Measurements from ENCODE around the gene FILIP1L. TPM values are rescaled to one million over a fixed set of nuclear protein-coding genes. Genes with fewer than 3 reads are reported as not detected.

The FILIP1L gene
- total and polyA plus RNA-seq, 2 of the 13 experiments (the other 11 are each of a cell fraction or from before 2014, with no cell fraction given), result 8.1 to 187 TPM

DNA sequence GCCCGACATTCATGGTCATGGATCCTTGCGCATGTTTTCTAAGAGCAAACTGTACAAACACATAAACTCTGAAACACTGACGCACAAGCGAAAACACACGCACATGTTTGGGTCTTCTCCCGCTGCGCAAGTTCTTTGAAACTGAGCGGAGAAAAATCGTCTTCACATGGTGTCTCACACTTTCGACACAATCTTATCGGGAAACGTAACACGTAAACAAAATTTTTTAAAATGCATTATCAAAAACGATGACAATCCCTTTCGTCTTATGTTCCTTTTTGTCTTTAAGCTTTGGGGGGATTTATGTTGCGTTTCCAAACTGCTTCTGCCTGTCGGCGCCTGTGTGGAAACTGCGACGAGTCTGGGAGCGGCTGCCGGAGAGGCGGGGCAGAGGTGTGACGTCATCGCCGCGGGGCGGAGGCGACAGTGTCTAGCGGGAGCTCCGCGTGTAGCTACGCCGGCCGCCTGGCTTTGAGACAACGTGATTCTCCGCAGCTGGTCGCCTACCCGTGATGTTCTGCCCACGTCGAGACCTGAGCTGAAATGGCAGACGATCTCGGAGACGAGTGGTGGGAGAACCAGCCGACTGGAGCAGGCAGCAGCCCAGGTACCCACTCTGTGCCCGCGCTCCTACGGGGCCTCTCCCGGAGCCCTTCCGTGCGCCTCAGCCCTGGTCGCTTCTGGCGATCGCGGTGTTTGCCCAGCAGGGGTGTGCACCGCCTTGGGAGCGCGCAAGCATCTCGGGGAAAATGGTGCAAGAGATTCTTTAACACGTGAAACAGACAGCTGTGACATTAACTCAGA lies 296.7 kb downstream of the FILIP1L start, which contains the start of gene CMSS1 (continued):
- TF ChIP-seq MXI1 (IDR thresholded peaks at IDR 0.05; ENCODE audit: borderline replicate concordance, low read depth, low read length) (peak; percentile 87; the same call in 2 of the 3 replicates), NR1H2 (CRISPR knock-in tag; IDR thresholded peaks at IDR 0.05; ENCODE audit: borderline replicate concordance, low read depth) (no peak), ZSCAN12 (CRISPR knock-in tag; IDR thresholded peaks at IDR 0.05) (no peak), SOX5 (CRISPR knock-in tag; IDR thresholded peaks at IDR 0.05; ENCODE audit: borderline replicate concordance) (no peak), ZZZ3 (CRISPR knock-in tag; IDR thresholded peaks at IDR 0.05; ENCODE audit: borderline replicate concordance) (peak; percentile 79; the same call in 1 of the 2 replicates), ZNF441 (CRISPR knock-in tag; IDR thresholded peaks at IDR 0.05; ENCODE audit: borderline replicate concordance) (peak; percentile 84), GTF2F1 (IDR thresholded peaks at IDR 0.05; ENCODE audit: low read length) (no peak), GATAD2A (CRISPR knock-in tag; IDR thresholded peaks at IDR 0.05) (peak; percentile 38), ZFP1 (CRISPR knock-in tag; IDR thresholded peaks at IDR 0.05) (no peak), ZNF652 (CRISPR knock-in tag; IDR thresholded peaks at IDR 0.05; ENCODE audit: borderline replicate concordance, low read depth) (peak; percentile 29; the same call in 1 of the 2 replicates), KAT8 (CRISPR knock-in tag; IDR thresholded peaks at IDR 0.05) (peak; percentile 95), PHB2 (IDR thresholded peaks at IDR 0.05; ENCODE audit: partially characterized antibody) (no peak)
- TF ChIP-seq, protein P1, sequence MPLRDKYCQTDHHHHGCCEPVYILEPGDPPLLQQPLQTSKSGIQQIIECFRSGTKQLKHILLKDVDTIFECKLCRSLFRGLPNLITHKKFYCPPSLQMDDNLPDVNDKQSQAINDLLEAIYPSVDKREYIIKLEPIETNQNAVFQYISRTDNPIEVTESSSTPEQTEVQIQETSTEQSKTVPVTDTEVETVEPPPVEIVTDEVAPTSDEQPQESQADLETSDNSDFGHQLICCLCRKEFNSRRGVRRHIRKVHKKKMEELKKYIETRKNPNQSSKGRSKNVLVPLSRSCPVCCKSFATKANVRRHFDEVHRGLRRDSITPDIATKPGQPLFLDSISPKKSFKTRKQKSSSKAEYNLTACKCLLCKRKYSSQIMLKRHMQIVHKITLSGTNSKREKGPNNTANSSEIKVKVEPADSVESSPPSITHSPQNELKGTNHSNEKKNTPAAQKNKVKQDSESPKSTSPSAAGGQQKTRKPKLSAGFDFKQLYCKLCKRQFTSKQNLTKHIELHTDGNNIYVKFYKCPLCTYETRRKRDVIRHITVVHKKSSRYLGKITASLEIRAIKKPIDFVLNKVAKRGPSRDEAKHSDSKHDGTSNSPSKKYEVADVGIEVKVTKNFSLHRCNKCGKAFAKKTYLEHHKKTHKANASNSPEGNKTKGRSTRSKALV (CRISPR knock-in tag; IDR thresholded peaks at IDR 0.05), result 0 out of 2 replicates have a peak, but pooled peaks have one; percentile 32
- TF ChIP-seq, protein P2, sequence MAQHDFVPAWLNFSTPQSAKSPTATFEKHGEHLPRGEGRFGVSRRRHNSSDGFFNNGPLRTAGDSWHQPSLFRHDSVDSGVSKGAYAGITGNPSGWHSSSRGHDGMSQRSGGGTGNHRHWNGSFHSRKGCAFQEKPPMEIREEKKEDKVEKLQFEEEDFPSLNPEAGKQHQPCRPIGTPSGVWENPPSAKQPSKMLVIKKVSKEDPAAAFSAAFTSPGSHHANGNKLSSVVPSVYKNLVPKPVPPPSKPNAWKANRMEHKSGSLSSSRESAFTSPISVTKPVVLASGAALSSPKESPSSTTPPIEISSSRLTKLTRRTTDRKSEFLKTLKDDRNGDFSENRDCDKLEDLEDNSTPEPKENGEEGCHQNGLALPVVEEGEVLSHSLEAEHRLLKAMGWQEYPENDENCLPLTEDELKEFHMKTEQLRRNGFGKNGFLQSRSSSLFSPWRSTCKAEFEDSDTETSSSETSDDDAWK (CRISPR knock-in tag; IDR thresholded peaks at IDR 0.05), result no peak
- TF ChIP-seq, protein P3, sequence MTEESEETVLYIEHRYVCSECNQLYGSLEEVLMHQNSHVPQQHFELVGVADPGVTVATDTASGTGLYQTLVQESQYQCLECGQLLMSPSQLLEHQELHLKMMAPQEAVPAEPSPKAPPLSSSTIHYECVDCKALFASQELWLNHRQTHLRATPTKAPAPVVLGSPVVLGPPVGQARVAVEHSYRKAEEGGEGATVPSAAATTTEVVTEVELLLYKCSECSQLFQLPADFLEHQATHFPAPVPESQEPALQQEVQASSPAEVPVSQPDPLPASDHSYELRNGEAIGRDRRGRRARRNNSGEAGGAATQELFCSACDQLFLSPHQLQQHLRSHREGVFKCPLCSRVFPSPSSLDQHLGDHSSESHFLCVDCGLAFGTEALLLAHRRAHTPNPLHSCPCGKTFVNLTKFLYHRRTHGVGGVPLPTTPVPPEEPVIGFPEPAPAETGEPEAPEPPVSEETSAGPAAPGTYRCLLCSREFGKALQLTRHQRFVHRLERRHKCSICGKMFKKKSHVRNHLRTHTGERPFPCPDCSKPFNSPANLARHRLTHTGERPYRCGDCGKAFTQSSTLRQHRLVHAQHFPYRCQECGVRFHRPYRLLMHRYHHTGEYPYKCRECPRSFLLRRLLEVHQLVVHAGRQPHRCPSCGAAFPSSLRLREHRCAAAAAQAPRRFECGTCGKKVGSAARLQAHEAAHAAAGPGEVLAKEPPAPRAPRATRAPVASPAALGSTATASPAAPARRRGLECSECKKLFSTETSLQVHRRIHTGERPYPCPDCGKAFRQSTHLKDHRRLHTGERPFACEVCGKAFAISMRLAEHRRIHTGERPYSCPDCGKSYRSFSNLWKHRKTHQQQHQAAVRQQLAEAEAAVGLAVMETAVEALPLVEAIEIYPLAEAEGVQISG (CRISPR knock-in tag; IDR thresholded peaks at IDR 0.05), result peak; percentile 74
- TF ChIP-seq, protein P4, sequence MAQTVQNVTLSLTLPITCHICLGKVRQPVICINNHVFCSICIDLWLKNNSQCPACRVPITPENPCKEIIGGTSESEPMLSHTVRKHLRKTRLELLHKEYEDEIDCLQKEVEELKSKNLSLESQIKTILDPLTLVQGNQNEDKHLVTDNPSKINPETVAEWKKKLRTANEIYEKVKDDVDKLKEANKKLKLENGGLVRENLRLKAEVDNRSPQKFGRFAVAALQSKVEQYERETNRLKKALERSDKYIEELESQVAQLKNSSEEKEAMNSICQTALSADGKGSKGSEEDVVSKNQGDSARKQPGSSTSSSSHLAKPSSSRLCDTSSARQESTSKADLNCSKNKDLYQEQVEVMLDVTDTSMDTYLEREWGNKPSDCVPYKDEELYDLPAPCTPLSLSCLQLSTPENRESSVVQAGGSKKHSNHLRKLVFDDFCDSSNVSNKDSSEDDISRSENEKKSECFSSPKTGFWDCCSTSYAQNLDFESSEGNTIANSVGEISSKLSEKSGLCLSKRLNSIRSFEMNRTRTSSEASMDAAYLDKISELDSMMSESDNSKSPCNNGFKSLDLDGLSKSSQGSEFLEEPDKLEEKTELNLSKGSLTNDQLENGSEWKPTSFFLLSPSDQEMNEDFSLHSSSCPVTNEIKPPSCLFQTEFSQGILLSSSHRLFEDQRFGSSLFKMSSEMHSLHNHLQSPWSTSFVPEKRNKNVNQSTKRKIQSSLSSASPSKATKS (CRISPR knock-in tag; IDR thresholded peaks at IDR 0.05), result no peak
- TF ChIP-seq, protein P5, sequence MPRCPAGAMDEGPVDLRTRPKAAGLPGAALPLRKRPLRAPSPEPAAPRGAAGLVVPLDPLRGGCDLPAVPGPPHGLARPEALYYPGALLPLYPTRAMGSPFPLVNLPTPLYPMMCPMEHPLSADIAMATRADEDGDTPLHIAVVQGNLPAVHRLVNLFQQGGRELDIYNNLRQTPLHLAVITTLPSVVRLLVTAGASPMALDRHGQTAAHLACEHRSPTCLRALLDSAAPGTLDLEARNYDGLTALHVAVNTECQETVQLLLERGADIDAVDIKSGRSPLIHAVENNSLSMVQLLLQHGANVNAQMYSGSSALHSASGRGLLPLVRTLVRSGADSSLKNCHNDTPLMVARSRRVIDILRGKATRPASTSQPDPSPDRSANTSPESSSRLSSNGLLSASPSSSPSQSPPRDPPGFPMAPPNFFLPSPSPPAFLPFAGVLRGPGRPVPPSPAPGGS (CRISPR knock-in tag; IDR thresholded peaks at IDR 0.05), result peak; percentile 29
- TF ChIP-seq, protein P6, sequence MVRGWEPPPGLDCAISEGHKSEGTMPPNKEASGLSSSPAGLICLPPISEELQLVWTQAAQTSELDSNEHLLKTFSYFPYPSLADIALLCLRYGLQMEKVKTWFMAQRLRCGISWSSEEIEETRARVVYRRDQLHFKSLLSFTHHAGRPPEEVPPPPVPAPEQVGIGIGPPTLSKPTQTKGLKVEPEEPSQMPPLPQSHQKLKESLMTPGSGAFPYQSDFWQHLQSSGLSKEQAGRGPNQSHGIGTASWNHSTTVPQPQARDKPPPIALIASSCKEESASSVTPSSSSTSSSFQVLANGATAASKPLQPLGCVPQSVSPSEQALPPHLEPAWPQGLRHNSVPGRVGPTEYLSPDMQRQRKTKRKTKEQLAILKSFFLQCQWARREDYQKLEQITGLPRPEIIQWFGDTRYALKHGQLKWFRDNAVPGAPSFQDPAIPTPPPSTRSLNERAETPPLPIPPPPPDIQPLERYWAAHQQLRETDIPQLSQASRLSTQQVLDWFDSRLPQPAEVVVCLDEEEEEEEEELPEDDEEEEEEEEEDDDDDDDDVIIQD (CRISPR knock-in tag; IDR thresholded peaks at IDR 0.05; ENCODE audit: low read depth), result peak; percentile 46; the same call in 1 of the 2 replicates

Measured in HepG2 (cell line).